H1 (cell line): ENCODE measurements around the gene CYBA. TPM values are rescaled to one million over a fixed set of nuclear protein-coding genes. Genes with fewer than 3 reads are reported as not detected.

Source experiments
- BCL11A ChIP-seq, 2 experiments: IDR thresholded peaks; one replicate each; pipeline ENCODE4 v1.6.1; 2011; ENCODE audit warnings: low read depth in 2 of 2, low read length in 2 of 2, mild to moderate bottlenecking in 2 of 2
- polyA plus RNA-seq, 7 experiments: library from polyadenylated mRNA; depleted of rRNA in 3 of 7; stranded (reverse) in 5 of 7; unstranded in 2 of 7; fragments of >200 nt in 5 of 7; fragments of 200-250 nt in 2 of 7; gene quantifications; 1 replicate in 5 of 7; 2 replicates in 1 of 7; 4 replicates in 1 of 7; pipeline versions ENCODE4 v1.2.1 to v1.2.3, GENCODE V29; 2011 to 2013; ENCODE audit warnings: missing spikeins in 2 of 7, mixed read lengths in 2 of 7
- total RNA-seq: library from RNA; stranded (reverse); fragmentation: NEBNext Ultra II Directional; extraction: Animal tissue kit (Norgen Biotek cat#: 25700); gene quantifications from 2 replicates; pipeline ENCODE4 v1.2.1, GENCODE V29; 2021

CYBA gene
- total and polyA plus RNA-seq, 2 of the 8 experiments (the other 6 are each of a cell fraction or from before 2014, with no cell fraction given) = 136 to 254 TPM

GRCh38 chr16:88602091-88602490 is 48.8 kb downstream of the CYBA start (continued):
- TF ChIP-seq BCL11A (IDR thresholded peaks at IDR 0.05; ENCODE audit: low read depth in 2 of 2, low read length in 2 of 2) = no peak
